HepG2 (cell line): ENCODE results near the gene VRK2. TPM values are rescaled to one million over a fixed set of nuclear protein-coding genes. Genes with fewer than 3 reads are reported as not detected.

Source experiments
- ATAC-seq: fragments of 200-7000 bp; cut with Tn5 transposase; 3 replicates; pipeline ENCODE4 v1.9.1; 2020; ENCODE audit warnings: mild to moderate bottlenecking, moderate library complexity
- BruUV-seq: library from RNA; stranded (reverse); fragments of 400-500 nt; replicated peaks from 2 replicates; lab custom pipeline; 2021; lab: Mats Ljungman, UMichigan
- CTCF ChIA-PET: fragments of 300-600 bp; formaldehyde crosslinking; extraction: SDS; loops from one replicate; lab custom pipeline; 2021; ENCODE audit warnings: low total read pairs, inconsistent platforms, low intra/inter-chr PET ratio; lab: Yijun Ruan, JAX
- POLR2A ChIA-PET: fragments of 350-600 bp; sonication (Branson Sonifier 250); formaldehyde crosslinking; loops from one replicate; lab custom pipeline; 2020; ENCODE audit warnings: antibody characterized with exemption, inconsistent platforms; lab: Yijun Ruan, JAX
- DNase-seq: peaks from one replicate; pipeline ENCODE4 v3.0.0-alpha.2; 2015; ENCODE audit warnings: low spot score
- FAIRE-seq: peaks from 3 replicates; lab custom pipeline; 2011; peaks lifted over from hg19 to GRCh38; lab: Jason Lieb, UNC
- H2AFZ ChIP-seq: one replicate; pipeline ENCODE4 v1.6.1; 2011; ENCODE audit warnings: low read length, inconsistent platforms
- H3K27ac ChIP-seq: fragments of 300-600 bp; 3 replicates; pipeline ENCODE4 v1.8.0; 2011; ENCODE audit warnings: mixed run types, mild to moderate bottlenecking, mixed read lengths, low read length, inconsistent platforms; ENCODE audit not compliant: insufficient read depth; ENCODE audit errors: extremely low read length
- H3K27me3 ChIP-seq, 2 experiments: fragments of 200-600 bp in 1 of 2; 2 replicates in 1 of 2; 3 replicates in 1 of 2; pipeline versions ENCODE4 v1.6.0 to v1.8.0; 2011; ENCODE audit warnings: low read length in 2 of 2, mild to moderate bottlenecking in 2 of 2, moderate library complexity in 2 of 2, inconsistent platforms in 1 of 2; ENCODE audit not compliant: insufficient read depth in 2 of 2, control insufficient read depth in 1 of 2
- H3K36me3 ChIP-seq, 2 experiments: fragments of 200-600 bp in 1 of 2; replicated peaks in 1 of 2; 2 replicates in 1 of 2; 3 replicates in 1 of 2; pipeline versions ENCODE4 v1.5.1 to v1.8.0; 2011; ENCODE audit warnings: low read length in 2 of 2, inconsistent platforms in 1 of 2; ENCODE audit not compliant: insufficient read depth in 2 of 2, control insufficient read depth in 1 of 2
- H3K4me1 ChIP-seq: 2 replicates; pipeline ENCODE4 v1.5.1; 2012; ENCODE audit warnings: low read length, inconsistent platforms; ENCODE audit not compliant: insufficient read depth
- H3K4me2 ChIP-seq: 2 replicates; pipeline ENCODE4 v1.6.0; 2011; ENCODE audit warnings: low read depth, low read length, inconsistent platforms
- H3K4me3 ChIP-seq, 3 experiments: fragments of 200-600 bp in 1 of 3; sonication (generic), shearing (Covaris generic) in 1 of 3; replicated peaks in 1 of 3; 2 replicates each; pipeline ENCODE4 v1.5.1; 2011 to 2016; ENCODE audit warnings: low read length in 3 of 3, inconsistent platforms in 2 of 3, low read depth in 2 of 3, mild to moderate bottlenecking in 2 of 3, control low read depth in 1 of 3, mixed read lengths in 1 of 3; ENCODE audit not compliant: insufficient read depth in 1 of 3
- H3K79me2 ChIP-seq: one replicate; pipeline ENCODE4 v1.6.1; 2011; ENCODE audit warnings: low read length, inconsistent platforms; ENCODE audit not compliant: insufficient read depth
- H3K9ac ChIP-seq: 2 replicates; pipeline ENCODE4 v1.6.0; 2011; ENCODE audit warnings: mild to moderate bottlenecking, low read depth, low read length, inconsistent platforms; ENCODE audit not compliant: insufficient read depth
- H3K9me3 ChIP-seq: 2 replicates; pipeline ENCODE4 v1.5.1; 2012; ENCODE audit warnings: mild to moderate bottlenecking, low read length
- H4K20me1 ChIP-seq: 2 replicates; pipeline ENCODE4 v1.6.0; 2011; ENCODE audit warnings: inconsistent platforms, mild to moderate bottlenecking, low read length, moderate library complexity; ENCODE audit not compliant: insufficient read depth
- CAMTA2 ChIP-seq: sonication (generic); formaldehyde crosslinking; IDR thresholded peaks from 2 replicates; pipeline ENCODE4 v1.4.0; 2020; ENCODE audit warnings: mild to moderate bottlenecking, missing genetic modification reagents, borderline replicate concordance
- CBX1 ChIP-seq: IDR thresholded peaks from one replicate; pipeline ENCODE4 v1.6.1; 2016; ENCODE audit warnings: antibody characterized with exemption, low read depth
- FOXK2 ChIP-seq: fragments of 450-650 bp; IDR thresholded peaks from 2 replicates; pipeline ENCODE4 v1.6.1; 2016
- RNF2 ChIP-seq: fragments of 450-650 bp; conservative IDR thresholded peaks from 2 replicates; pipeline ENCODE4 v1.6.1; 2016; ENCODE audit warnings: low read depth
- SMAD1 ChIP-seq: sonication (generic); formaldehyde crosslinking; IDR thresholded peaks from 2 replicates; pipeline ENCODE4 v1.4.0; 2020; ENCODE audit warnings: missing genetic modification reagents, low read depth, mild to moderate bottlenecking, borderline replicate concordance
- ZNF335 ChIP-seq: sonication (generic); formaldehyde crosslinking; IDR thresholded peaks from 2 replicates; pipeline ENCODE4 v1.4.0; 2020; ENCODE audit warnings: missing genetic modification reagents
- ZNF557 ChIP-seq: sonication (generic); formaldehyde crosslinking; IDR thresholded peaks from 2 replicates; pipeline ENCODE4 v1.4.0; 2020; ENCODE audit warnings: missing genetic modification reagents
- ZSCAN29 ChIP-seq: sonication (generic); formaldehyde crosslinking; conservative IDR thresholded peaks from 2 replicates; pipeline ENCODE4 v1.4.0; 2020; ENCODE audit warnings: mild to moderate bottlenecking, missing genetic modification reagents
- WGBS: methylation state at CpG from one replicate; pipeline ENCODE4 v1.1.6; 2017; ENCODE audit warnings: low lambda C conversion rate; 5-methylcytosine and 5-hydroxymethylcytosine counted together
- in situ Hi-C: cut with HindIII; loops from 2 replicates; pipeline ENCODE4 v1.10.0; 2017; ENCODE audit warnings: low pct_unique_long_range_greater_than_20kb; ENCODE audit not compliant: extremely low pct_ligation_motif_present
- intact Hi-C: fragments of 100-400 bp; cut with micrococcal nuclease; formaldehyde crosslinking; loops from one replicate; pipeline ENCODE4 v1.10.0; 2022; ENCODE audit not compliant: unreplicated experiment
- polyA plus RNA-seq, 8 experiments: library from polyadenylated mRNA; depleted of rRNA in 3 of 8; stranded (reverse) in 7 of 8; unstranded in 1 of 8; fragments of >200 nt; fragmentation: Illumina TruSeq in 4 of 8; extraction: Trizol in 4 of 8; gene quantifications; 2 replicates each; pipeline versions ENCODE4 v1.2.1 to v1.2.3, GENCODE V29; 2011 to 2016; ENCODE audit warnings: low read depth in 4 of 8, missing spikeins in 1 of 8, mixed read lengths in 1 of 8; ENCODE audit not compliant: insufficient read depth in 1 of 8
- total RNA-seq, 5 experiments: library from RNA; depleted of rRNA; stranded (reverse); fragments of >200 nt; fragmentation: Illumina TruSeq; extraction: Trizol; gene quantifications; 2 replicates each; pipeline ENCODE4 v1.2.3, GENCODE V29; 2016; ENCODE audit warnings: low read depth in 1 of 5
- TF ChIP-seq, protein P1 (sequence below): sonication (generic); formaldehyde crosslinking; IDR thresholded peaks from 2 replicates; pipeline ENCODE4 v1.4.0; 2020; ENCODE audit warnings: missing genetic modification reagents, borderline replicate concordance
- TF ChIP-seq, protein P2 (sequence below): sonication (generic); formaldehyde crosslinking; IDR thresholded peaks from 2 replicates; pipeline ENCODE4 v1.5.1; 2020; ENCODE audit warnings: missing genetic modification reagents, mild to moderate bottlenecking, borderline replicate concordance
- TF ChIP-seq, protein P3 (sequence below): sonication (generic); formaldehyde crosslinking; IDR thresholded peaks from 2 replicates; pipeline ENCODE4 v1.5.0; 2020; ENCODE audit warnings: mild to moderate bottlenecking, missing genetic modification reagents, borderline replicate concordance

Gene VRK2
- total and polyA plus RNA-seq, 2 of the 13 experiments (the other 11 are each of a cell fraction or from before 2014, with no cell fraction given): 13.3 to 29.1 TPM

DNA sequence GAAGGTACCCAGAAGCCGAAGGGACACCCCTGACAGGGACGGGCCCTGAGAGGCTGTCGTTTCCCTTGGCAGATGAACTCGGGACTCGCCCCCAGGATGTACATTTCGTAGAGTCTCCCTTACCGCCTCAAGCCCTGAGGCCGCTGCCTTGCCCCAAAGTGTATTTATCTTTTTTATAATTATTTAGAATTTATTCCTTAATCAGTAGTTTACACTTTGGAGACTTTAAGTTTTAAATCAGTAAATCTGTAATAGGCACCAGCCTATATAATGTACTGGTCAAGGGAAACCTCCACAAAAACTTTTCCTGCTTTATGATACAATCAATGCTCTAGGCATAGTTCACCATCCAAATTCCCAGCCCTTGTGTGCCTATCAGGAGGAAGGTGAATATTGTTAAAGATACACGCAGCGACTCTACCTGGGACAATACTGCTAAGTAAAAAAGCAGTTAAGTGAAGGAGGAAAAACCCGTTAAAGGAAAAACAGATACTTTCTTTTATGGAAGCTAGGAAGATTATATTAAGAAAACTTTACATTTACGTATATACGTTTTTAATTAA lies 848 bp downstream of the VRK2 start:
- intact Hi-C loops: loop anchor here (2.0 to 5.0 kb wide), 4 partner anchors 140 to 400 kb away; partner anchors contain the start of gene FANCL
- H3K79me2 ChIP-seq: peaks cover 16% of the 10 kb centered on the region
- no peaks in the 10 kb centered on the region; a peak in 1 of 5 replicates for H3K27me3 ChIP-seq
- WGBS: 33% methylated on average over 11 of the region's 13 CpGs
- BruUV-seq: no TSS peak
- H3K9me3 ChIP-seq: no peaks in the 10 kb centered on the region
- ChIA-PET POLR2A (interaction anchor here (1.4 kb wide), 1 partner anchor 11 kb away, joined by 5 read pairs; no protein-coding TSS in a partner anchor), CTCF (no interaction called here)
- ATAC-seq (peak; percentile 56), DNase-seq (no peak), FAIRE-seq (no peak)
- H3K27ac ChIP-seq: peak overlapping the region; percentile 92
- no peaks in the 10 kb centered on the region for H4K20me1 ChIP-seq
- H3K9ac ChIP-seq: peak overlapping the region; percentile 78
- in situ Hi-C loops: loop anchor here (10.0 kb wide), 1 partner anchor 187 kb away; no protein-coding TSS in a partner anchor
- H2AFZ ChIP-seq: peak overlapping the region; percentile 68
- peaks cover 41% of the 10 kb centered on the region for H3K4me1 ChIP-seq
- peak overlapping the region; percentile 76 for H3K4me2 ChIP-seq
- no peaks in the 10 kb centered on the region; a peak in 2 of 5 replicates for H3K36me3 ChIP-seq
- peak overlapping the region; percentile 59 to 76 (median 65) for H3K4me3 ChIP-seq
- TF ChIP-seq ZNF557 (CRISPR knock-in tag) (0 out of 2 replicates have a peak, but pooled peaks have one; percentile 0), CBX1 (no peak), CAMTA2 (no peak), ZSCAN29 (no peak), FOXK2 (no peak), RNF2 (0 out of 2 replicates have a peak, but pooled peaks have one; percentile 40), ZNF335 (CRISPR knock-in tag) (no peak), SMAD1 (CRISPR knock-in tag) (no peak)
- TF ChIP-seq, protein P1, sequence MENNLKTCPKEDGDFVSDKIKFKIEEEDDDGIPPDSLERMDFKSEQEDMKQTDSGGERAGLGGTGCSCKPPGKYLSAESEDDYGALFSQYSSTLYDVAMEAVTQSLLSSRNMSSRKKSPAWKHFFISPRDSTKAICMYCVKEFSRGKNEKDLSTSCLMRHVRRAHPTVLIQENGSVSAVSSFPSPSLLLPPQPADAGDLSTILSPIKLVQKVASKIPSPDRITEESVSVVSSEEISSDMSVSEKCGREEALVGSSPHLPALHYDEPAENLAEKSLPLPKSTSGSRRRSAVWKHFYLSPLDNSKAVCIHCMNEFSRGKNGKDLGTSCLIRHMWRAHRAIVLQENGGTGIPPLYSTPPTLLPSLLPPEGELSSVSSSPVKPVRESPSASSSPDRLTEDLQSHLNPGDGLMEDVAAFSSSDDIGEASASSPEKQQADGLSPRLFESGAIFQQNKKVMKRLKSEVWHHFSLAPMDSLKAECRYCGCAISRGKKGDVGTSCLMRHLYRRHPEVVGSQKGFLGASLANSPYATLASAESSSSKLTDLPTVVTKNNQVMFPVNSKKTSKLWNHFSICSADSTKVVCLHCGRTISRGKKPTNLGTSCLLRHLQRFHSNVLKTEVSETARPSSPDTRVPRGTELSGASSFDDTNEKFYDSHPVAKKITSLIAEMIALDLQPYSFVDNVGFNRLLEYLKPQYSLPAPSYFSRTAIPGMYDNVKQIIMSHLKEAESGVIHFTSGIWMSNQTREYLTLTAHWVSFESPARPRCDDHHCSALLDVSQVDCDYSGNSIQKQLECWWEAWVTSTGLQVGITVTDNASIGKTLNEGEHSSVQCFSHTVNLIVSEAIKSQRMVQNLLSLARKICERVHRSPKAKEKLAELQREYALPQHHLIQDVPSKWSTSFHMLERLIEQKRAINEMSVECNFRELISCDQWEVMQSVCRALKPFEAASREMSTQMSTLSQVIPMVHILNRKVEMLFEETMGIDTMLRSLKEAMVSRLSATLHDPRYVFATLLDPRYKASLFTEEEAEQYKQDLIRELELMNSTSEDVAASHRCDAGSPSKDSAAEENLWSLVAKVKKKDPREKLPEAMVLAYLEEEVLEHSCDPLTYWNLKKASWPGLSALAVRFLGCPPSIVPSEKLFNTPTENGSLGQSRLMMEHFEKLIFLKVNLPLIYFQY: no peak
- TF ChIP-seq, protein P2, sequence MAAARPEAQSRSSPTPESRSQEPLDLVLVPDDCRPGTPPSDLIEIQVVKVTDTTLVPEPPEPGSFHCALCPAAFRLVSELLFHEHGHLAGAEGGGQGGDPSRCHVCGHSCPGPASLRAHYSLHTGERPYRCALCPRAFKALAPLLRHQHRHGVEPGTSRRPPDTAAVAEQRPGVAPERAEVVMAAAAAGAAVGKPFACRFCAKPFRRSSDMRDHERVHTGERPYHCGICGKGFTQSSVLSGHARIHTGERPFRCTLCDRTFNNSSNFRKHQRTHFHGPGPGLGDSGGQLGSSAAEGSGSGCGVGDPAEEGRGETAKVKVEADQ: no peak; the same call in 1 of the 2 replicates
- TF ChIP-seq, protein P3, sequence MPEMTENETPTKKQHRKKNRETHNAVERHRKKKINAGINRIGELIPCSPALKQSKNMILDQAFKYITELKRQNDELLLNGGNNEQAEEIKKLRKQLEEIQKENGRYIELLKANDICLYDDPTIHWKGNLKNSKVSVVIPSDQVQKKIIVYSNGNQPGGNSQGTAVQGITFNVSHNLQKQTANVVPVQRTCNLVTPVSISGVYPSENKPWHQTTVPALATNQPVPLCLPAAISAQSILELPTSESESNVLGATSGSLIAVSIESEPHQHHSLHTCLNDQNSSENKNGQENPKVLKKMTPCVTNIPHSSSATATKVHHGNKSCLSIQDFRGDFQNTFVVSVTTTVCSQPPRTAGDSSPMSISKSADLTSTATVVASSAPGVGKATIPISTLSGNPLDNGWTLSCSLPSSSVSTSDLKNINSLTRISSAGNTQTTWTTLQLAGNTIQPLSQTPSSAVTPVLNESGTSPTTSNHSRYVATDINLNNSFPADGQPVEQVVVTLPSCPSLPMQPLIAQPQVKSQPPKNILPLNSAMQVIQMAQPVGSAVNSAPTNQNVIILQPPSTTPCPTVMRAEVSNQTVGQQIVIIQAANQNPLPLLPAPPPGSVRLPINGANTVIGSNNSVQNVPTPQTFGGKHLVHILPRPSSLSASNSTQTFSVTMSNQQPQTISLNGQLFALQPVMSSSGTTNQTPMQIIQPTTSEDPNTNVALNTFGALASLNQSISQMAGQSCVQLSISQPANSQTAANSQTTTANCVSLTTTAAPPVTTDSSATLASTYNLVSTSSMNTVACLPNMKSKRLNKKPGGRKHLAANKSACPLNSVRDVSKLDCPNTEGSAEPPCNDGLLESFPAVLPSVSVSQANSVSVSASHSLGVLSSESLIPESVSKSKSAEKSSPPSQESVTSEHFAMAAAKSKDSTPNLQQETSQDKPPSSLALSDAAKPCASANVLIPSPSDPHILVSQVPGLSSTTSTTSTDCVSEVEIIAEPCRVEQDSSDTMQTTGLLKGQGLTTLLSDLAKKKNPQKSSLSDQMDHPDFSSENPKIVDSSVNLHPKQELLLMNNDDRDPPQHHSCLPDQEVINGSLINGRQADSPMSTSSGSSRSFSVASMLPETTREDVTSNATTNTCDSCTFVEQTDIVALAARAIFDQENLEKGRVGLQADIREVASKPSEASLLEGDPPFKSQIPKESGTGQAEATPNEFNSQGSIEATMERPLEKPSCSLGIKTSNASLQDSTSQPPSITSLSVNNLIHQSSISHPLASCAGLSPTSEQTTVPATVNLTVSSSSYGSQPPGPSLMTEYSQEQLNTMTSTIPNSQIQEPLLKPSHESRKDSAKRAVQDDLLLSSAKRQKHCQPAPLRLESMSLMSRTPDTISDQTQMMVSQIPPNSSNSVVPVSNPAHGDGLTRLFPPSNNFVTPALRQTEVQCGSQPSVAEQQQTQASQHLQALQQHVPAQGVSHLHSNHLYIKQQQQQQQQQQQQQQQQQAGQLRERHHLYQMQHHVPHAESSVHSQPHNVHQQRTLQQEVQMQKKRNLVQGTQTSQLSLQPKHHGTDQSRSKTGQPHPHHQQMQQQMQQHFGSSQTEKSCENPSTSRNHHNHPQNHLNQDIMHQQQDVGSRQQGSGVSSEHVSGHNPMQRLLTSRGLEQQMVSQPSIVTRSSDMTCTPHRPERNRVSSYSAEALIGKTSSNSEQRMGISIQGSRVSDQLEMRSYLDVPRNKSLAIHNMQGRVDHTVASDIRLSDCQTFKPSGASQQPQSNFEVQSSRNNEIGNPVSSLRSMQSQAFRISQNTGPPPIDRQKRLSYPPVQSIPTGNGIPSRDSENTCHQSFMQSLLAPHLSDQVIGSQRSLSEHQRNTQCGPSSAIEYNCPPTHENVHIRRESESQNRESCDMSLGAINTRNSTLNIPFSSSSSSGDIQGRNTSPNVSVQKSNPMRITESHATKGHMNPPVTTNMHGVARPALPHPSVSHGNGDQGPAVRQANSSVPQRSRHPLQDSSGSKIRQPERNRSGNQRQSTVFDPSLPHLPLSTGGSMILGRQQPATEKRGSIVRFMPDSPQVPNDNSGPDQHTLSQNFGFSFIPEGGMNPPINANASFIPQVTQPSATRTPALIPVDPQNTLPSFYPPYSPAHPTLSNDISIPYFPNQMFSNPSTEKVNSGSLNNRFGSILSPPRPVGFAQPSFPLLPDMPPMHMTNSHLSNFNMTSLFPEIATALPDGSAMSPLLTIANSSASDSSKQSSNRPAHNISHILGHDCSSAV (CRISPR knock-in tag): no peak
